ENCODE results near the gene SENP7. TPM values are rescaled to one million over a fixed set of nuclear protein-coding genes. Genes with fewer than 3 reads are reported as not detected.
A peak's percentile ranks its signal among the peaks of the same experiment; 100 is the strongest.
"Not testable (repeated sequence)": the region's sequence is repeated elsewhere in the genome, so short reads cannot be mapped to it uniquely, and the experiment has no call there.

The SENP7 gene
- polyA plus RNA-seq, 3 donors = 1.6 to 12.4 (median 3.8) TPM

- DNase-seq = no peak
- Histone ChIP-seq H3K4me3 (replicated peaks in 1 of 3; ENCODE audit: low read depth in 2 of 3, low read length in 3 of 3) (no peak overlapping the region), H3K9ac (ENCODE audit: insufficient read depth, low read length, poor library complexity, severe bottlenecking) (no peak overlapping the region), H3K4me1 (ENCODE audit: control insufficient read depth in 1 of 2, insufficient read depth in 2 of 2, low read length in 2 of 2) (no peaks in the 10 kb centered on the region), H3K9me3 (replicated peaks in 1 of 2; ENCODE audit: control insufficient read depth in 1 of 2, insufficient read depth in 1 of 2, low read length in 2 of 2) (no peaks in the 10 kb centered on the region), H3K79me2 (ENCODE audit: insufficient read depth, low read length) (peaks cover 15% of the 10 kb centered on the region), H3K27ac (ENCODE audit: low read depth in 1 of 2, low read length in 2 of 2) (no peak overlapping the region), H3K36me3 (replicated peaks in 1 of 2; ENCODE audit: control insufficient read depth in 1 of 2, insufficient read depth in 2 of 2, low read length in 2 of 2) (peaks cover 4 to 54% of the 10 kb centered on the region in 2 donors), H4K20me1 (ENCODE audit: insufficient read depth, low read length) (peaks cover 40% of the 10 kb centered on the region), H2AFZ (ENCODE audit: insufficient read depth, low read depth, low read length, poor library complexity, severe bottlenecking) (no peak overlapping the region), H3K4me2 (replicated peaks; ENCODE audit: extremely low read depth, low read length, poor library complexity, severe bottlenecking) (no peak overlapping the region), H3K27me3 (ENCODE audit: control insufficient read depth in 2 of 2, insufficient read depth in 2 of 2, low read length in 2 of 2) (no peaks in the 10 kb centered on the region)
- no peak for TF ChIP-seq CTCF (IDR thresholded peaks at IDR 0.05)
- Mint-ChIP-seq H3K36me3 (peaks cover 63 to 67% of the 10 kb centered on the region in 2 donors), H3K4me1 (peaks cover 13% of the 10 kb centered on the region), H3K4me3 (no peak overlapping the region), H3K27ac (peak overlapping the region in 2 of 7 donors; percentile 0 to 29), H3K9me3 (peaks cover 0 to 10% (median 2%) of the 10 kb centered on the region in 7 donors), H3K27me3 (ENCODE audit: low read depth in 3 of 3) (peaks cover 0 to 1% (median 0%) of the 10 kb centered on the region in 3 donors)
- intact Hi-C loops (cut with micrococcal nuclease) = no loop called here
- 96% methylated on average over 4 of the region's 8 CpGs for WGBS (ENCODE audit: insufficient coverage)
Measured at GRCh38 chr3:101484805-101485620, 28.0 kb downstream of the SENP7 start.

- DNase-seq = no peak
- Histone ChIP-seq H3K27me3 (ENCODE audit: control insufficient read depth in 2 of 2, insufficient read depth in 2 of 2, low read length in 2 of 2) (no peaks in the 10 kb centered on the region), H3K79me2 (ENCODE audit: insufficient read depth, low read length) (peaks cover 28% of the 10 kb centered on the region), H3K9me3 (replicated peaks in 1 of 2; ENCODE audit: control insufficient read depth in 1 of 2, insufficient read depth in 1 of 2, low read length in 2 of 2) (no peaks in the 10 kb centered on the region), H3K36me3 (replicated peaks in 1 of 2; ENCODE audit: control insufficient read depth in 1 of 2, insufficient read depth in 2 of 2, low read length in 2 of 2) (peaks cover 3 to 38% of the 10 kb centered on the region in 2 donors), H3K4me2 (replicated peaks; ENCODE audit: extremely low read depth, low read length, poor library complexity, severe bottlenecking) (no peak overlapping the region), H3K4me3 (replicated peaks in 1 of 3; ENCODE audit: low read depth in 2 of 3, low read length in 3 of 3) (no peak overlapping the region), H3K4me1 (ENCODE audit: control insufficient read depth in 1 of 2, insufficient read depth in 2 of 2, low read length in 2 of 2) (no peaks in the 10 kb centered on the region), H3K9ac (ENCODE audit: insufficient read depth, low read length, poor library complexity, severe bottlenecking) (no peak overlapping the region), H4K20me1 (ENCODE audit: insufficient read depth, low read length) (peaks cover 14% of the 10 kb centered on the region), H2AFZ (ENCODE audit: insufficient read depth, low read depth, low read length, poor library complexity, severe bottlenecking) (no peak overlapping the region), H3K27ac (ENCODE audit: low read depth in 1 of 2, low read length in 2 of 2) (no peak overlapping the region)
- peaks cover 22% of the 10 kb centered on the region for H3K4me1 Mint-ChIP-seq
- H3K27ac Mint-ChIP-seq = no peak overlapping the region
- H3K4me3 Mint-ChIP-seq = no peak overlapping the region
- peaks cover 0 to 4% (median 2%) of the 10 kb centered on the region in 3 donors for H3K27me3 Mint-ChIP-seq (ENCODE audit: low read depth in 3 of 3)
- peaks cover 61 to 67% of the 10 kb centered on the region in 2 donors for H3K36me3 Mint-ChIP-seq
- H3K9me3 Mint-ChIP-seq = peaks cover 0 to 21% (median 7%) of the 10 kb centered on the region in 7 donors
- no peak for TF ChIP-seq CTCF (IDR thresholded peaks at IDR 0.05)
- intact Hi-C loops (cut with micrococcal nuclease) = no loop called here
- WGBS (ENCODE audit: insufficient coverage) = 50% methylated on average over 2 of the region's 3 CpGs
Measured at GRCh38 chr3:101478980-101479379, 34.0 kb downstream of the SENP7 start.

- H3K79me2 ChIP-seq (ENCODE audit: insufficient read depth, low read length) = peaks cover 13% of the 10 kb centered on the region
- not testable (repeated sequence) for H3K4me3 Mint-ChIP-seq
- peaks cover 44 to 52% of the 10 kb centered on the region in 2 donors for H3K36me3 Mint-ChIP-seq
Measured at GRCh38 chr3:101474841-101475552, 38.0 kb downstream of the SENP7 start.

More at GRCh38 chr3:101474841-101475552, 38.0 kb downstream of the SENP7 start:
- H3K27ac ChIP-seq (ENCODE audit: low read depth in 1 of 2, low read length in 2 of 2); H3K27me3 ChIP-seq (ENCODE audit: control insufficient read depth in 2 of 2, insufficient read depth in 2 of 2, low read length in 2 of 2); H2AFZ ChIP-seq (ENCODE audit: insufficient read depth, low read depth, low read length, poor library complexity, severe bottlenecking); intact Hi-C loops (cut with micrococcal nuclease); H3K27me3 Mint-ChIP-seq (ENCODE audit: low read depth in 3 of 3); H3K4me1 Mint-ChIP-seq; H3K9ac ChIP-seq (ENCODE audit: insufficient read depth, low read length, poor library complexity, severe bottlenecking); H4K20me1 ChIP-seq (ENCODE audit: insufficient read depth, low read length); H3K4me3 ChIP-seq (replicated peaks in 1 of 3; ENCODE audit: low read depth in 2 of 3, low read length in 3 of 3); H3K27ac Mint-ChIP-seq; DNase-seq; H3K4me2 ChIP-seq (replicated peaks; ENCODE audit: extremely low read depth, low read length, poor library complexity, severe bottlenecking); H3K9me3 ChIP-seq (replicated peaks in 1 of 2; ENCODE audit: control insufficient read depth in 1 of 2, insufficient read depth in 1 of 2, low read length in 2 of 2); H3K4me1 ChIP-seq (ENCODE audit: control insufficient read depth in 1 of 2, insufficient read depth in 2 of 2, low read length in 2 of 2): not testable (repeated sequence)
- peaks cover 4 to 18% (median 12%) of the 10 kb centered on the region in 7 donors for H3K9me3 Mint-ChIP-seq
- WGBS (ENCODE audit: insufficient coverage) = no CpG with 5 or more reads among the region's 2 CpGs
- H3K36me3 ChIP-seq (replicated peaks in 1 of 2; ENCODE audit: control insufficient read depth in 1 of 2, insufficient read depth in 2 of 2, low read length in 2 of 2) = peaks cover 3 to 26% of the 10 kb centered on the region in 2 donors

All from CD14-positive monocyte (primary cell).